ENCODE measurements around the gene TSC22D2.

- TF ChIP-seq, protein P1, sequence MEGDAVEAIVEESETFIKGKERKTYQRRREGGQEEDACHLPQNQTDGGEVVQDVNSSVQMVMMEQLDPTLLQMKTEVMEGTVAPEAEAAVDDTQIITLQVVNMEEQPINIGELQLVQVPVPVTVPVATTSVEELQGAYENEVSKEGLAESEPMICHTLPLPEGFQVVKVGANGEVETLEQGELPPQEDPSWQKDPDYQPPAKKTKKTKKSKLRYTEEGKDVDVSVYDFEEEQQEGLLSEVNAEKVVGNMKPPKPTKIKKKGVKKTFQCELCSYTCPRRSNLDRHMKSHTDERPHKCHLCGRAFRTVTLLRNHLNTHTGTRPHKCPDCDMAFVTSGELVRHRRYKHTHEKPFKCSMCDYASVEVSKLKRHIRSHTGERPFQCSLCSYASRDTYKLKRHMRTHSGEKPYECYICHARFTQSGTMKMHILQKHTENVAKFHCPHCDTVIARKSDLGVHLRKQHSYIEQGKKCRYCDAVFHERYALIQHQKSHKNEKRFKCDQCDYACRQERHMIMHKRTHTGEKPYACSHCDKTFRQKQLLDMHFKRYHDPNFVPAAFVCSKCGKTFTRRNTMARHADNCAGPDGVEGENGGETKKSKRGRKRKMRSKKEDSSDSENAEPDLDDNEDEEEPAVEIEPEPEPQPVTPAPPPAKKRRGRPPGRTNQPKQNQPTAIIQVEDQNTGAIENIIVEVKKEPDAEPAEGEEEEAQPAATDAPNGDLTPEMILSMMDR (conservative IDR thresholded peaks at IDR 0.05; ENCODE audit: low read length) = no peak
- no peak for TF ChIP-seq EZH2phosphoT487 (IDR thresholded peaks at IDR 0.05; ENCODE audit: borderline replicate concordance)
These were observed 9.0 kb upstream of the TSC22D2 start for GRCh38 chr3:150399060-150399459.
